GM21737 (cell line): ENCODE measurements around the gene SIX5.
A peak's percentile ranks its signal among the peaks of the same experiment; 100 is the strongest.
"Not testable (repeated sequence)": the region's sequence is repeated elsewhere in the genome, so short reads cannot be mapped to it uniquely, and the experiment has no call there.

Experiments
- ATAC-seq: cut with Tn5 transposase; IDR thresholded peaks from one replicate; pipeline ENCODE4 v1.9.1; 2021; ENCODE audit warnings: mild to moderate bottlenecking, moderate library complexity; ENCODE audit not compliant: unreplicated experiment

Gene SIX5

DNA sequence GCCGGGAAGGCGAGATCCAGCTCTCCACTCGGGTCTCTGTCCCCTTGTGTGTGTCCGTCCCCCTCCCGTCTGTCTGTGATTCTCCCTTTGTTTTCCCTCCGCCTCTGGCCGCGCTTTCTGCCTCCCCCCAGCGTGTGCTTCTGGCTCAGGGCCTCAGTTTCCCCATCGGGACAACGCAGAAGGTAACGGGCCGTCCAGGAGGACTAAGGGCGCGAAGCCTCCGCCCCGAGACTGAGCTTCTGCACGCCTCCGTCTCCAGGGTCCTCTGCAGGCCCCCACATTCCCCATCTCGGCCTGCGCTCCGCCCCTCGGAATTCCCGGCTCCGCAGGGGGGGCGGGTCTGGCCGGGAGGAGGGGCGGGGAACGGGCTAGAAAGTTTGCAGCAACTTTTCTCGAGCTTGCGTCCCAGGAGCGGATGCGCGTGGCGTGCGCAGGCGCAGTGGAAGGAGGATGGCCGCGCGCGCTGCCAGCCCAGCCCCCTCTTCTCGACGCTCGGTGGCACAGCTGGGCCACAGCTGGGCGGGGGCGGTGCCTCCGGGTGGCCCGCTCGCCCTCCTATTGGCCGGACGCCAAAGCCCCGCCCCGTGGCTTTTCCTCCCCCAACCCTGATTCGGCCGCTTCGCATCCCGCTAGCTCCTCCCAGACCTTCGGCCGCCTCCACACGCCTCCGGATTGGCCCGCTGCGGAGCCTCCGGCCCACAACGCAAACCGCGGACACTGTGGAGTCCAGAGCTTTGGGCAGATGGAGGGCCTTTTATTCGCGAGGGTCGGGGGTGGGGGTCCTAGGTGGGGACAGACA, at the start of gene SIX5:
Gene SIX5 (minus strand): TSS at position 269 of the 799 bp plus-strand sequence. CDS start 408 bp downstream, outside the sequence.
- ATAC-seq, result peak; percentile 49

DNA sequence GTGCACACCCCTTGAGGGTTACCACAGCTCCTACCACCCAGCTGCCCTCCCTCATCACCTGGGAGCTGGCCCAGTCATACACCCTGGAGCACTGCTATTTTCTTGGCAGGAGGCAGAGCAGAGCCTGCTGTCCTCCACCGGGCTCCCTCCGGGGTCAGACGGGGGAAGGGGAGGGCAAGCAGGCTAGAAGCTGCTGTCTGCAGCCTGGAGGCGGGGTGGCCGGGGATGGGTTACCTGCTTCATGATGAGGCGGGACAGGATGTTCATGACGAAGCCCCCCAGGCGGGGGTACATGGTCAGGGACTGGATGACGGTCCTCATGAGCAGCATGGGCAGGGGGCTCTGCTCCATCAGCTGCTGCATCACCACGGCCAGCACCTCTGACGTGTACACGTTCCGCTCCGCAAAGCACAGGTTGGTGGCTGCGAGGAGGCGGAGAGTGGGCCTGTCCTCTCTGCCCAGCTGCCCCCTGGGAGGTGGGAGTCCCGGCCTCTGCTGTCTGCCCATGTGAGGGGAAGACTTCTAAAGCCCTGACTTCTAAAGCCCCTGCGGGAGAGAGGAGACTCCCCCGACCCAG, 48.8 kb upstream of the SIX5 start:
- no peak for ATAC-seq

DNA sequence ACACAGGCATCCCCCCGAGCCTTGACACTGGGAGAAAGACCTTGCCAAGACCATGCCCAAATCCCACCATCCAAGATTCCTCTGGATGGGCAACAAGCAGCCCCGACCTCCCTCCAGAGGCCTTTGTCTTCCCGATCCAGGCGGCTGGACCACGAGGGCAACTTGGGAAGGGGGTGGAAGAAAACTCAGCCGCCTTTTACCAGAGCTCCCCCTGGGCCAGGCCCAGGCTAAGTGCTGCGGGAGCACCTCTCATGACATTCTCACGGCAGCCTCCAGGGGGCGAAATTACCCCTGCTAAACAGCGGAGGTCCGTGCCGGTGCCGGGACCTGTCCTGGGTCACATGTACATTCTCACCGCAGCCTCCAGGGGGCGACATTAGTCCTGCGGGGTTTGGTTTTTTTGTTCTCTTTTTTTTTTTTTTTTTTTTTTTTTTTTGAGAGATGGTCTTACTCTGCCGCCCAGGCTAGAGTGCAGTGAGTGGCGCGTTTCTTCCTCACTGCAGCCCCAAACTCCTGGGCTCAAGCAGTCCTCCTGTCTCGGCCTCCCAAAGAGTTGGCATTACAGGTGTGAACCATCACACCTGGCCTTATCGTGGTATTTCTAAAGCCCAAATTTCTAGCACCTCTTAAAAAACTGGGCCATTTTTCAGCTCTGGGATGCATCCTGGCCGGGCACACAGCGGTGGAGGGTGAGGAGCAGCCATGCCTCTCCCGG, 48.1 kb upstream of the SIX5 start:
- ATAC-seq, result peak; percentile 83

DNA sequence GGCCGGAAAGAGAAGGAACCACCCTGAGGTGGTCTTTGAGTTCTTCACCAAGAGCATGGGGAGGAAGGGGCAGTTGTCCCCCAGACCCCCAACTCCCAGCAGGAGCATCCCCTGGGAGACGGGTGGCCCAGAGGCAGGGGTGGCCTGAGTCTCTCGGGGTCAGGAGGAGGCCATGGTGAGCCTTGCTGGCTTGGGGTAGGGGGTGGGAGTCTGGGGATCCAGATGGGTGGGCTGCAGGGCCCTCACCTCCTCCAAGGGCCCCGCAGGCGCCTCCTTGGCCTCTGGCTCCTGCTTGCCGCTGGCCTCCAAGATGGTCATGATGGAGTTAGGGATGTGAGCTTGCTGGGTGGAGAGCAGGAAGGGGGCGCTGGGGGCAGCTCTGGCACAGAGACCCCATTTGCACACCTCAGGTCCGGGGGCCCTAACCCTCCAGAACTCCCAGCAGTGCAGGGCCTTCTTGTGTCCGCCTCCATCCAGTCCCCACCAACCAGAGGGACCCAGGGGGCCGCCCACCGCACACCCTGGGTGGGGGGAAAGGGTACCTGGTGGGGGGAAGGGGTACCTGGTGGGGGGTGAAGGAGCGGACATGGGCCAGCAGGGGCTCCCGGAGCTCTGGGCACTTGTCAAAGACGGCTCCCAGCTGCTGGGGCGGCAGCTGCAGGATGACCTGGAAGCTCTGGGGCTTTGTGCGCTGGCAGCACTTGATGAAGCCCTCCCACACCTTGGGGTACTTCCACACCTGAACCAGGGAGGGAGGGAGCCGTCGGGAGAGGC, 47.4 kb upstream of the SIX5 start:
- ATAC-seq, result no peak

DNA sequence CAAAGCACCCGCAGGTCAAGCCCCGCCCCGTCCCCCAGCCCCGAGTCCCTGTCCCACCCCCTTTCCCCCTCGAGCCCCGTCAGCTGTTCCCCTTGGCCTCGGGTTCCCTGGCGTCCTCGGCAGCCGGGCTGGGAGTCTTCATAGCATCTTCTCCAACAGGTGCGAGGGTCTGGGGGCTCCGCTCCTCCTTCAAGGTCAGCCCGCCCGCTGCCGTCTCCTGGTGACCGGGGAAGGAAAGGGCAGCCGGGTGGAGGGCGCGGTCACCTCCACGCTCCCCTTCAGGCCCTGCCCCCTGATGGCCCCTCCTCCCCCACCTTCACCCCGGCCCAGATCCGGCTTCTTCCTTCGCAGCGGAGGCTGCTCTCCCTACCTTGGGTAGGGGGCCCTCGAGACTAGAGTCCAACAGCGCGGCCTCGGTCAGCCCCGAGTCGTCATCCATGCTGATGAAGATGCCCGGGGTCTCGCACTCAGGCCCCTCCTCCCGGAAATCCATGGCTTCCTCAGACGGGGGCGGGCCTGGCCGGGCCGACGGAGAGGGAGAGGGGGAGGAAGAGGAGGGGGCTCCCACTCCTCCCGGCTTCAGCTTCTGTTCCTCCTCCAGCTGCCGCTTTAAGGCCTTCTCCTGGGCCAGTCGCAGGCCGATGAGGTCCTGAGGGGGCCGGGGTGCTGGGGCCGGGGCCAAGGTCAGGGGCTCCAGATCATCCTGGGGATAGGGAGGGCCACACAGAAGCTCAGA, 46.6 kb upstream of the SIX5 start:
- ATAC-seq, result no peak

DNA sequence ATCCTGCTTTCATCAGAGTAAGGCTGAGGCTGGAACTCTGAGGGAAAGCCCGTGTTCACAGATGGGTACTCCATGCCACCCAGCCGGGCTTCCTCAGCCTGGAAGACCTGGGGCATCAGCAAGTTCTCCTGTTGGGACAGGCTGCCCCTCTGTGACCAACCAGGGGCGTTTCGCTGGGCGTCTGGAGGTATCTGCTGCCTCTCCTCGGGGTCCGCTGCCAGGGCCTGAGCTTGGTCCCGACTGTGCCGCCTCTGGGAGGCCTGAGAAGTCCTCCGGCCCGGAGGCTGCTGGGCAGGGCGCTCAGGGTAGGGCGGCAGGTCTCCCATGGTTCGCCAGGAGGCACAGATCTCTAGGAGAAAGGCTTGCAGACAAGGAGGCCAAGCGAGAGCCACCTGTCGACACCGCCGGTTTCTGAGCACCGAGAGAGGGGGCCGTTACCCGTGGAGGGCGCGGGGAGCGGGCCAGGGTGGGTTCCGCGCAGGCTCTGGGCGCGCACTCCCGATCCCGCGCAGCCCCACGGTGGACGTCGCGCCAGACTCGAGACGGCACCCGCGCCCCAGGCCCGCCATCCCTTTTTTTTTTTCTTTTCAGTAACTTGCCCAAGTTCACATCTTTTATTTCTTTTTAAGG, 45.9 kb upstream of the SIX5 start, which contains the start of gene RSPH6A:
Gene RSPH6A (minus strand): TSS at position 458 of the 630 bp plus-strand sequence. CDS start 132 bp downstream, at position 326.
- ATAC-seq, result no peak

DNA sequence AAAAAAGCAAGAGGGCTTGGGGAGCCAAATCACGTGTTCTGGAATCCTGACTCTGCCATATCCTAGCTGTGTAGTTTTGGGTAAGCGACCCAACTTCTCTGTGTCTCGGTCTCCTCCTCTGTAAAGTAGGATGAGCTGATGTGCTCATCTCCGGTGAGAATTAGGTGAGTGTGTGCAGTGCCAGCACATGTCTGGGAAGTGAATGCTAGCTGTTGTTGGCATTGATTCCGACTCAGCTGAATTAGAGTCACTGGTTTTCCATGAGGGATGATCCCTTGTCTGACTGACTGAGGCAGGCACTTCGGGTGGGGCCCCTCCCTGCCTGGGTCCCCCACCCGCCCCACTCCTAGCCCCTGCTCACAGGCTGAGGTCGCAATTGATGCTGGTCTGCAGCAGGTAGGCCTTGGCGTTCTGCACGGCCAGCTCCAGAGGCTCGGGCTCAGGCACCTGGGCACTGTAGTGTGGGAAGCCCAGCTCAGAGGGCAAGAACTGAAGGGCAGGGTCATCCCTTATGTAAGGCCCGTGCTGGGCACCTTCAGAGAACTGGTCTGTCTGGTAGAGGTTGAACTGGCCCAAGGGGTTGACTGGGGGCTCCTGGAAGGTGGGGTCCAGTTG, 45.2 kb upstream of the SIX5 start:
- no peak for ATAC-seq

DNA sequence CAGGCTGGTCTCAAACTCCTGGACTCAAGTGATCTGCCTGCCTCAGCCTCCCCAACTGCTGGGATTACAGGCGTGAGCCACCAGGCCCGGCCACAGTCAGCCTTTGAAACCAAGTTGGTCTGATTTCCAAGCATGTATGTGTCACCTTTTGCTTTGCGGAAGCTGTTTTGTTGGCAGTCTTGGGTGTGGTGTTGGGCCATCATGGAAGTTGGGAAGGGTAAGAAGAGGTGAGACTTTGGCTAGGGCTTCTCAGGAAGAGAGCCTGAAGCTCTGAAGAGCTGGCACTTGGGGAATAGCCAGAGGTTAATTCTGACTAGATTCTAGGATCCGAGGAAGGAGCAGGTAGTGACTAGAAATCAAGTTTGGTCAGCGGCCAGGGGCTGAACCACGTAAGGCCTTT, 43.2 kb upstream of the SIX5 start:
- no peak for ATAC-seq

DNA sequence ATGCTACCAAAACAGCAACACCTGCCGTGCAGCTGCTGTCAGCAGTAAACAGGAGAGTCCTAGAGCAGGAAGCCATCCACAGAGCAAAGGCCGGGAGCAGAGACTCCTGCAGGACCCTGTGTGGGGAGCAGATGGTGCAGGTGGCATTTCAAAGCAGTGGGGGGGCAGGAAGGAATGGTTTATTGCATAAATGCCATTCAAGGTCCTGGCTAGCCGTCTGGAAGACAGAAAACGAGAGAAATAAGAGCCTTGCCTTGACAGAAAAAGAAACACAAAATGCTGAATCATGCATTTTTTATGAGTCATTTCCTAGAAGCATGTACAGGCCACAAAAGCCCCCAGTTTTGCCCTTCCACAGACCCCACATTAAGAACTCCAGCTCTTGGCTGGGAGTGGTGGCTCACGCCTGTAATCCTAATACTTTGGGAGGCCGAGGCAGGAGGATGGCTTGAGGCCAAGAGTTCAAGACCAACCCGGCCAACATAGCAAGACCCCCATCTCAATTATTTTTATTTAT, 40.6 kb upstream of the SIX5 start:
- ATAC-seq, result no peak

DNA sequence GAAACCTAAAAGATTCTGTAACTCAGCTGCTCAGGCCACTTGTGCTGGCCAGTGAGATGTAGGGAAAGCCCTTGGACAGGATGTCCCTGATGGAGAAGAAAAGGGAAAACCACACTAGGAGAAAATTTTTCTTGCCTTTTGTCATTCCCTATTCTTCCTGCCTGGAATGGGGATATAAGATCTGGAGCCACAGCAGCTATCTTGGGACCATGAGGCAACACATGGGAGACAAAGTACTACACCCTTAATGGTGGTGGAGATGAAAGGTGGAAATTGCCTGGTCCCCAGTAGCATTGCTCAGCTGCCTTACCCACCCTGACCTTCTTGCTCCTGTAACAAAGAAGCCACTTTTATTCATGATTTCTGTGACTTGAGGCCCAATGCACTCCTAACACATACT, 36.7 kb upstream of the SIX5 start:
- no peak for ATAC-seq

DNA sequence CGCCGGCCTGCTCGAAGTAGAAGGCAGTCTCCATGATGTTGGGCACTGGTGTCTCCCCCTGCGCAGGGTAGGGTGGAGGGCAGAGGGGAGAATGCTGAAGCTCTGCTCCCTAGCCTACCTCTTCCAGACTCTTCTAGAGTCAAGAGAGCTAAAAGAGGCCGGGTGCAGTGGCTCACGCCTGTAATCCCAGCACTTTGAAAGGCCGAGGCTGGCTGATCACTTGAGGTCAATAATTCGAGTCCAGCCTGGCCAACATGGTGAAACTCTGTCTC, 35.8 kb upstream of the SIX5 start:
- no peak for ATAC-seq

DNA sequence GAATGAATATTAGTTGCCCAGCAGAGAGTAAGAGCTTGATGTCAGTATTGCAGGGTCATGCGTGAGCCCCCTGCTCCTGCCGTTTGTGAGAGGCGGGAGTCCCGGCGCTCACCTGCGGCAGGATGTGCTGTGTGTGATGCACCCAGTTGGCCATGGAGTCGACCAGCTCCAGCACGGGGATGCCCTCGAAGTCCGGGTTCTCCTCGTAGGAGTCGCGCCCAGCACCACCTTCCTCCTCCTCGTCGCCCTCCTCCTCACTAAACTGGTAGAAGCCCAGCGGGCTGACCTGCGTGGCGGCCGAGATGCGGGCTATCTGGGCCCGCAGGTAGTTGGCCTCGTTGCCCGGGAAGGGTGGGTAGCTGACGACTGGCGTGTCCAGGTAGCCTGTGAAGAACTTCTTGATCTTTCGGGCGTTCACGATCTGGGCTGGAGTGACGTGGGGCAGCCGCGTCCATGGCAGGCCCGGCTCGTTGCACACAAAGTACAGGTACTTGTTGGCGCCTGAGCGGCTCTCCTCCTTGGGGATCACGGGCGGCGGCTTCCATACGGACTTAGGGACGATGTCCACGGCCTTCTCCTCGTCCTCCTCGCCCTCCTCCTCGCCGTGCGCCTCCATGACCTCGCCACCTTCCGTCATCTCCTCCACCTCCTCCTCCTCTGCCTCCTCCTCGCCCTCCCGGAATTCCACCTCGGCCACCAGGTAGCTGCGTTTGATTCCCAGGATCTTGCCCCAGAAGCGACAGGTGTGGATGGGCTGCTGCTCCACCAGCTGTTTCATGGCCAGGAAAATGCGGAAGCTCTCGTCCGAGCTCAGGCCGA, 35.3 kb upstream of the SIX5 start:
- ATAC-seq, result no peak

DNA sequence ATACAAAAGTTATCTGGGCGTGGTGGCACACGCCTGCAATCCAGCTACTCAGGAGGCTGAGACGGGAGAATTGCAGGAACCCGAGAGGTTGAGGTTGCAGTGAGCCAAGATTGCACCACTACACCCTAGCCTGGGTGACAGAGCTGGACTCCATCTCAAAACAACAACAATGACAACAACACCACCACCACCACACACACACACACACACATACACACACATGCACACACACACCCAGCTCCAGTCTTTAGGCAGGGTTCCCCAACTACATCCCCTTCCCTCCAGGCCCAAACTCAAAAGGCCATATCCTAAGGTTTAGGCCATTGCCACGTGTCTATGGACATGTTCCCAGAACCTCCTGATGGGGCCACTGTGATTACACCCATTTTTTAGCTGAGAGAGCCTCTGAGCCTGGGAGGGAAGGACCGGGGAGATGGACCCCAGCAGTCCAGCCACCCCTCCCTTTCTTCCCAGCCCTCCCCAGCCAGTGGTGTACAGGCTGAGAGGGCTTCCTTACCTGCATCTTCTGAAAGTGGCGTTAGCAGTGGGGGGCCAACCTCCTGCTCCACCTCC, 32.6 kb upstream of the SIX5 start:
- no peak for ATAC-seq

DNA sequence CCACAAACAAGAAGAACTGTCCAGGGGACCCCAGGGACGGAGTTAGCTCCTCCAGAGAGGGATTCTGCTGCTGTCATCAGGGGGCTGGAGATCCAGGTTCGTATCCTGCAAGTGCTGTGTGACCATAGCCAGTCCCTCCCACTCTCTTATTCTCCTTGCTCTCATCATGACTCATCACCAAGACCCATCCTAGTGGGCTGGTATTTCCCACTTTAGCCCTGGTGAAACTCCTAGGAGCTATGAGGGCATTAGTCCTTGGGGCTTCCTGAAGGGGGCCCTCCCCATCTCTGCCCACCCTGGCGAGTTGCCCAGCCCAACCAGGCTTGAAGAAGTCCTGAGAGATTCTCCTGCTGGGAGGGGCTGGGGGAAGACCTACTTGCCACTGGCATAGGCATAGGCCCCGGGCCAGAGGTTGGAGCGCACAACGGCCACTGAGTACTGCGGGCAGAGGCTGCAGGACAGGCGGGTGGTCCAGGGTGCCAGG, 31.1 kb upstream of the SIX5 start:
- ATAC-seq, result no peak

DNA sequence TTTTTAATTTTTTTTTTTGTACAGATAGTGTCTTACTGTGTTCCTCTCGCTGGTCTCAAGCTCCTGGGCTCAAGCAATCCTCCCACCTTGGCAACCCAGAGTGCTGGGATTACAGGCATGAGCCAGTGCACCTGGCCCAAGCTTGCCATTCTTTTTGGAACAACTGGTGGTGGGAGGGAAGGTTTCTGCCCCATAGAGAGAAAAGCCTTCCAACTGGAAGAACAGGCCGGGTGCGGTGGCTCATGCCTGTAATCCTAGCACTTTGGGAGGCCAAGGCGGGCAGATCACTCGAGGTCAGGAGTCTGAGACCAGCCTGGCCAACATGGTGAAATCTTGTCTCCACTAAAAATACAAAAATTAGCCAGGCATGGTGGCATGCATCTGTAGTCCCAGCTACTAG, 30.5 kb upstream of the SIX5 start:
- not testable (repeated sequence) for ATAC-seq

DNA sequence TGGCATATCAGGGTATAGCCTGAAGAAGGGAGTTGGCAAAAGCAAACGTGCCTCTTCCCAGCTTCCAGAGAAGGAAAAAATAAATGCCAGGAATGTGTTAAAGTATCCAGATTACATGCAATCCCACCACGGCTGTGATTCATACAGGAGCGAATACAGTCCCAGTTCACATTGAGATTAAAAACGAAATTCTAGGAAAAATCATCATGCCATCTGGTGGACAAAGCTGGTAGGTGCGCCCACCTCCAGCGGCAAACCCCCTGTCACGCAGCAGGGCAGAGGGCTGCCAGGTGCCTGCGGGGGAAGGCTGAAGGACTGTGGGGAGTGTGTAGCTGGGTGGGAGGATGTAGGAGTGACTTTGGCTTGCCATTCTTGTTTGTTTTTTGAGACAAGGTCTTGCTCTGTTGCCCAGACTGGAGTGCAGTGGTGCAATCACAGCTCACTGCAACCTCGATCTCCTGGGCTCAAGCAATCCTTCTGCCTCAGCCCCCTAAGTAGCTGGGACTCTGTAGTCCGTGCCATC, 30.0 kb upstream of the SIX5 start:
- no peak for ATAC-seq

DNA sequence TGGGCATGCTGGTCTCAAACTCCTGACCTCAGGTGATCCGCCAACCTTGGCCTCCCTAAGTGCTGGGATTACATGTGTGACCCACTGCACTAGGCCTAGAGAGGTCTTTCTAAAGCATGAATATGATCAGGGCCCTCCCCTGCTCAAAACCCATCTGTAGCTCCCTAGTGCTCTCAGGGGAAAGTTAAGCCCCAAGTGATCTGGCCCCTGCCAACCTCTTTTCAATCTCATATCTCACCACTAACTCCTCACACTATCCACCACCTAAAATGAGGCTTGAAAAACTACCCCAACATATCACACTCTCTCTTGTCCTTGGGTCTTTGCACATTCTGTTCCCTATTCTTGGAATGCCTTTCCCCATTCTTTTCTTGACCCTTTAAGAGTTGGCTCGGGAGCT, 25.6 kb upstream of the SIX5 start:
- ATAC-seq, result no peak

DNA sequence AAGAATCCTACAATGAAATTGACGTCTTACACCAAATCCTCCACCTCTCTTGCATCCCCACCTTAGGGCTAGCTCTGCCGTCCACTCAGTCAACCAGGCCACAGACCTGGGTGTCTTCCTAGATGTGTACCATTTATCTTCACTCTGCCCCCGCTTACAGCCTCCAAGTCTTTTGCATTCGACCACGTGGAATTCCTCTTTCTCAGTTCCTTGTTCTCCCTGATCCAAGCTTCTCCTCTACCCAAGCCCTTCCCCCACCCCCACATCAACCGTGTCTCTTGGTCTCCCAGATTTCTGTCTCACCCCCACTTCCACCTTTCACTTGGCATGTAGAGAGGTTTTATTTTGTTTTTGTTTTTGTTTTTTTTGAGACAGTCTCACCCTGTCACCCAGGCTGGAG, 24.8 kb upstream of the SIX5 start:
- no peak for ATAC-seq
